HepG2 (cell line): ENCODE measurements around the gene TCFL5. TPM values are rescaled to one million over a fixed set of nuclear protein-coding genes. Genes with fewer than 3 reads are reported as not detected.

ENCODE experiments used
- HNF1B ChIP-seq: sonication (generic); formaldehyde crosslinking; IDR thresholded peaks from 2 replicates; pipeline ENCODE4 v1.5.1; 2020; ENCODE audit warnings: mild to moderate bottlenecking, moderate library complexity, missing genetic modification reagents
- HOMEZ ChIP-seq: IDR thresholded peaks from 2 replicates; pipeline ENCODE4 v1.6.1; 2016; ENCODE audit warnings: low read depth
- KDM3A ChIP-seq: IDR thresholded peaks from 2 replicates; pipeline ENCODE4 v1.6.1; 2018; ENCODE audit warnings: low read depth, missing compliant biosample characterization
- NFE2L2 ChIP-seq: fragments of 150-350 bp; IDR thresholded peaks from 2 replicates; pipeline ENCODE4 v1.6.1; 2014; ENCODE audit warnings: low read length
- SAP130 ChIP-seq: IDR thresholded peaks from 2 replicates; pipeline ENCODE4 v1.6.1; 2016; ENCODE audit warnings: low read depth
- SMAD3 ChIP-seq: sonication (generic); formaldehyde crosslinking; IDR thresholded peaks from 2 replicates; pipeline ENCODE4 v1.4.0; 2020; ENCODE audit warnings: missing genetic modification reagents
- SUZ12 ChIP-seq: fragments of 150-350 bp; IDR thresholded peaks from 2 replicates; pipeline ENCODE4 v1.6.1; 2014; ENCODE audit warnings: low read depth, low read length
- THRA ChIP-seq: sonication (generic); formaldehyde crosslinking; IDR thresholded peaks from 2 replicates; pipeline ENCODE4 v1.4.0; 2020; ENCODE audit warnings: missing genetic modification reagents, borderline replicate concordance
- ZNF580 ChIP-seq: IDR thresholded peaks from 2 replicates; pipeline ENCODE4 v1.6.1; 2016; ENCODE audit warnings: low read depth, borderline replicate concordance
- ZNF615 ChIP-seq: sonication (generic); formaldehyde crosslinking; IDR thresholded peaks from 2 replicates; pipeline ENCODE4 v1.5.0; 2020; ENCODE audit warnings: mild to moderate bottlenecking, missing genetic modification reagents, borderline replicate concordance
- ZNF619 ChIP-seq: sonication (generic); formaldehyde crosslinking; IDR thresholded peaks from 2 replicates; pipeline ENCODE4 v1.4.0; 2020; ENCODE audit warnings: mild to moderate bottlenecking, missing genetic modification reagents
- ZNF775 ChIP-seq: sonication (generic); formaldehyde crosslinking; IDR thresholded peaks from 2 replicates; pipeline ENCODE4 v1.4.0; 2020; ENCODE audit warnings: missing genetic modification reagents, mild to moderate bottlenecking, moderate library complexity, borderline replicate concordance
- ZNF780A ChIP-seq: sonication (generic); formaldehyde crosslinking; IDR thresholded peaks from 2 replicates; pipeline ENCODE4 v1.8.0; 2022; ENCODE audit warnings: mild to moderate bottlenecking, missing genetic modification reagents, moderate library complexity
- polyA plus RNA-seq, 8 experiments: library from polyadenylated mRNA; depleted of rRNA in 3 of 8; stranded (reverse) in 7 of 8; unstranded in 1 of 8; fragments of >200 nt; fragmentation: Illumina TruSeq in 4 of 8; extraction: Trizol in 4 of 8; gene quantifications; 2 replicates each; pipeline versions ENCODE4 v1.2.1 to v1.2.3, GENCODE V29; 2011 to 2016; ENCODE audit warnings: low read depth in 4 of 8, missing spikeins in 1 of 8, mixed read lengths in 1 of 8; ENCODE audit not compliant: insufficient read depth in 1 of 8
- total RNA-seq, 5 experiments: library from RNA; depleted of rRNA; stranded (reverse); fragments of >200 nt; fragmentation: Illumina TruSeq; extraction: Trizol; gene quantifications; 2 replicates each; pipeline ENCODE4 v1.2.3, GENCODE V29; 2016; ENCODE audit warnings: low read depth in 1 of 5
- TF ChIP-seq, protein P1 (sequence below): IDR thresholded peaks from 2 replicates; pipeline ENCODE4 v1.6.1; 2016; ENCODE audit warnings: missing compliant biosample characterization, missing genetic modification reagents, borderline replicate concordance
- TF ChIP-seq, protein P2 (sequence below): sonication (generic); formaldehyde crosslinking; IDR thresholded peaks from 2 replicates; pipeline ENCODE4 v1.4.0; 2020; ENCODE audit warnings: missing genetic modification reagents
- TF ChIP-seq, protein P3 (sequence below): sonication (generic); formaldehyde crosslinking; IDR thresholded peaks from 2 replicates; pipeline ENCODE4 v1.8.0; 2022; ENCODE audit warnings: mild to moderate bottlenecking, missing genetic modification reagents, moderate library complexity

TCFL5 gene
- total and polyA plus RNA-seq, 2 of the 13 experiments (the other 11 are each of a cell fraction or from before 2014, with no cell fraction given) = 14.8 to 20.0 TPM

DNA sequence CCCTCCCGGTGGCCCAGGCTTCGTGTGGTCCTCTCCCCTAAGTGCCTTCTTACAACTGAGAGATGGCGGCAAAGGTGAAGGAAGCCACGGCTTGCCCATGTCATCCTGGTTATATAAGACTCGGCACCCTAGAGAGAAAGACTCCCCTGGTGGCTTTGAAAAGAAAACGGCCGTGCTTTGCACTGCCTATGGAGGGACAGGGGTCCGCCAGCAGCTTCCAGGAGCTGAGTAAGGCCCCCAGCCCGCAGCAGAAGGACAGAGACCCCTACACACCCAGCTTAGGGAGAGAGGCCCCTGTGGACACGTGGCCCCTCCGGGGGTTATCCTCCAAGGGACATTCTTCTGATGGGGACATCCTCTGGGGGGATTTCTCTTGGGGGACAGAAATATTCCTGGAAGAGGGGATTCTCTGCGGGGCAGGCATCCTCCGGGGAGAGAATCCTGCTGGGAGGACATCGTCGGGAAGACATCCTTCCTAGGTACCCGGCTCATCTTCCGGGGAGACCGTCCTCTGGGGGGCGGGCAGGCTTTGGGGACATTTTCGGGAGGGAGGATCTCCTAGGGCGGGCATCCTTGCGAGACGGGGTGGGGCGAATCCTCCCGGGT lies 57.5 kb downstream of the TCFL5 start (continued):
- 0 out of 2 replicates have a peak, but pooled peaks have one; percentile 44 for TF ChIP-seq ZNF580 (CRISPR knock-in tag)
- TF ChIP-seq, protein P1, sequence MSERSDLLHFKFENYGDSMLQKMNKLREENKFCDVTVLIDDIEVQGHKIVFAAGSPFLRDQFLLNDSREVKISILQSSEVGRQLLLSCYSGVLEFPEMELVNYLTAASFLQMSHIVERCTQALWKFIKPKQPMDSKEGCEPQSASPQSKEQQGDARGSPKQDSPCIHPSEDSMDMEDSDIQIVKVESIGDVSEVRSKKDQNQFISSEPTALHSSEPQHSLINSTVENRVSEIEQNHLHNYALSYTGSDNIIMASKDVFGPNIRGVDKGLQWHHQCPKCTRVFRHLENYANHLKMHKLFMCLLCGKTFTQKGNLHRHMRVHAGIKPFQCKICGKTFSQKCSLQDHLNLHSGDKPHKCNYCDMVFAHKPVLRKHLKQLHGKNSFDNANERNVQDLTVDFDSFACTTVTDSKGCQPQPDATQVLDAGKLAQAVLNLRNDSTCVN (CRISPR knock-in tag) = no peak
- TF ChIP-seq, protein P2, sequence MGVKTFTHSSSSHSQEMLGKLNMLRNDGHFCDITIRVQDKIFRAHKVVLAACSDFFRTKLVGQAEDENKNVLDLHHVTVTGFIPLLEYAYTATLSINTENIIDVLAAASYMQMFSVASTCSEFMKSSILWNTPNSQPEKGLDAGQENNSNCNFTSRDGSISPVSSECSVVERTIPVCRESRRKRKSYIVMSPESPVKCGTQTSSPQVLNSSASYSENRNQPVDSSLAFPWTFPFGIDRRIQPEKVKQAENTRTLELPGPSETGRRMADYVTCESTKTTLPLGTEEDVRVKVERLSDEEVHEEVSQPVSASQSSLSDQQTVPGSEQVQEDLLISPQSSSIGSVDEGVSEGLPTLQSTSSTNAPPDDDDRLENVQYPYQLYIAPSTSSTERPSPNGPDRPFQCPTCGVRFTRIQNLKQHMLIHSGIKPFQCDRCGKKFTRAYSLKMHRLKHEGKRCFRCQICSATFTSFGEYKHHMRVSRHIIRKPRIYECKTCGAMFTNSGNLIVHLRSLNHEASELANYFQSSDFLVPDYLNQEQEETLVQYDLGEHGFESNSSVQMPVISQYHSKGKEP = no peak
- TF ChIP-seq, protein P3, sequence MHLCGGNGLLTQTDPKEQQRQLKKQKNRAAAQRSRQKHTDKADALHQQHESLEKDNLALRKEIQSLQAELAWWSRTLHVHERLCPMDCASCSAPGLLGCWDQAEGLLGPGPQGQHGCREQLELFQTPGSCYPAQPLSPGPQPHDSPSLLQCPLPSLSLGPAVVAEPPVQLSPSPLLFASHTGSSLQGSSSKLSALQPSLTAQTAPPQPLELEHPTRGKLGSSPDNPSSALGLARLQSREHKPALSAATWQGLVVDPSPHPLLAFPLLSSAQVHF (CRISPR knock-in tag) = no peak
- TF ChIP-seq SUZ12 = no peak
- TF ChIP-seq SAP130 (CRISPR knock-in tag) = peak; percentile 6; the same call in 1 of the 2 replicates
- no peak for TF ChIP-seq ZNF615 (CRISPR knock-in tag)
- peak; percentile 55; the same call in 1 of the 2 replicates for TF ChIP-seq HNF1B (CRISPR knock-in tag)
- no peak for TF ChIP-seq ZNF780A (CRISPR knock-in tag)
- no peak for TF ChIP-seq HOMEZ (CRISPR knock-in tag)
- TF ChIP-seq SMAD3 (CRISPR knock-in tag) = no peak; the same call in 1 of the 2 replicates
- TF ChIP-seq THRA (CRISPR knock-in tag) = no peak
- no peak for TF ChIP-seq ZNF775
- no peak for TF ChIP-seq KDM3A (CRISPR knock-in tag)
- no peak for TF ChIP-seq NFE2L2
- TF ChIP-seq ZNF619 (CRISPR knock-in tag) = no peak
